Adrenal gland (tissue), 5 donors: ENCODE data around the gene LPIN2.

Experiments used
- CTCF ChIP-seq, 6 experiments: fragments of 450-650 bp in 4 of 6; fragments of 200-600 bp in 2 of 6; sonication (generic) in 1 of 6; IDR thresholded peaks; 1 replicate in 5 of 6; 2 replicates in 1 of 6; pipeline versions ENCODE4 v1.5.1 to v1.8.0; 2016 to 2021; ENCODE audit warnings: antibody characterized with exemption in 6 of 6, mild to moderate bottlenecking in 2 of 6, moderate library complexity in 1 of 6
- POLR2A ChIP-seq, 2 donors: fragments of 450-650 bp; IDR thresholded peaks; one replicate each; pipeline ENCODE4 v1.6.1; 2017; ENCODE audit warnings: antibody characterized with exemption in 2 of 2, mild to moderate bottlenecking in 2 of 2, moderate library complexity in 1 of 2
- donor health status: DM: no; HTN: no; CAD: no.

GRCh38 chr18:3035635-3036034 lies 22.7 kb upstream of the LPIN2 start:
- TF ChIP-seq CTCF (IDR thresholded peaks at IDR 0.05) (no peak), POLR2A (IDR thresholded peaks at IDR 0.05) (no peak)
